Left ventricle myocardium inferior (tissue), 1 donor: ENCODE data around the gene FBP1. TPM values are rescaled to one million over a fixed set of nuclear protein-coding genes. Genes with fewer than 3 reads are reported as not detected.

Experiments
- DNase-seq: peaks from one replicate; pipeline ENCODE4 v3.0.0-alpha.2; 2020
- H3K27ac ChIP-seq: fragments of 200-600 bp; replicated peaks from 2 replicates; pipeline ENCODE4 v1.8.0; 2021
- H3K27me3 ChIP-seq: fragments of 200-600 bp; 2 replicates; pipeline ENCODE4 v1.8.0; 2021; ENCODE audit warnings: low read depth
- H3K36me3 ChIP-seq: fragments of 200-600 bp; 2 replicates; pipeline ENCODE4 v1.8.0; 2021
- H3K4me1 ChIP-seq: fragments of 200-600 bp; 2 replicates; pipeline ENCODE4 v1.8.0; 2021
- H3K4me3 ChIP-seq: fragments of 200-600 bp; 2 replicates; pipeline ENCODE4 v1.8.0; 2021; ENCODE audit warnings: mild to moderate bottlenecking, moderate library complexity
- H3K9me3 ChIP-seq: fragments of 200-600 bp; replicated peaks from 2 replicates; pipeline ENCODE4 v1.8.0; 2021
- intact Hi-C: fragments of 100-400 bp; cut with micrococcal nuclease; formaldehyde crosslinking; loops from one replicate; pipeline ENCODE4 v1.11.0; 2022
- total RNA-seq: library from RNA; stranded (reverse); fragmentation: NEBNext Ultra II Directional; extraction: Animal tissue kit (Norgen Biotek cat#: 25700); gene quantifications from one replicate; pipeline ENCODE4 v1.2.1, GENCODE V29; 2021
- TF ChIP-seq, protein P1 (sequence below): fragments of 200-600 bp; IDR thresholded peaks from 2 replicates; pipeline ENCODE4 v1.8.0; 2021; ENCODE audit warnings: antibody characterized with exemption, mild to moderate bottlenecking, borderline replicate concordance
- donor health status: DM: no; HTN: yes; CAD: no; lungs with severe emphysema.

Gene FBP1
- total RNA-seq, 1 donor from 2014 or later, result 0.74 TPM

DNA sequence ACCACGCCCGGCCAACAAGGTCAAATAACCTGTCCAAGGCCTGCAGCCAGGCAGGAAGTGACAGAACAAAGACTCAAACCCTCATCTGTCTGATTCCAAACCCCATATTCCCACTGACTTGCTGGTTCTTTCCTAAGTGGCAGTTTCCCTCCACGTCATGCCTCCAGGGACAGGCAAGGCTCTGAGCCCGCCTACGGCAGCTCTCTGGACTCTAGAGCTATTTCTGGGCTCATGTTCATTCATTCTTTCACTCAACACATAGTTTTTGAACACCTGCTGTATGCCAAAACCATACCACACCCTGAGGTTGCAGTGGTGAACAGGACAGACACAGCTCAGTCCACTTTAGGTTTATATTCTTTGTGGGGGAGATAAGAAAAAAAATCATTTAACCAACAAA, 5.2 kb upstream of the FBP1 start:
- H3K4me1 ChIP-seq, result peaks cover 14% of the 10 kb centered on the region
- H3K4me3 ChIP-seq, result no peak overlapping the region
- no peaks in the 10 kb centered on the region for H3K36me3 ChIP-seq
- no peaks in the 10 kb centered on the region for H3K9me3 ChIP-seq
- no peak overlapping the region for H3K27ac ChIP-seq
- peak; percentile 29 for DNase-seq
- intact Hi-C loops, result no loop called here
- H3K27me3 ChIP-seq, result peaks cover 2% of the 10 kb centered on the region
- TF ChIP-seq, protein P1, sequence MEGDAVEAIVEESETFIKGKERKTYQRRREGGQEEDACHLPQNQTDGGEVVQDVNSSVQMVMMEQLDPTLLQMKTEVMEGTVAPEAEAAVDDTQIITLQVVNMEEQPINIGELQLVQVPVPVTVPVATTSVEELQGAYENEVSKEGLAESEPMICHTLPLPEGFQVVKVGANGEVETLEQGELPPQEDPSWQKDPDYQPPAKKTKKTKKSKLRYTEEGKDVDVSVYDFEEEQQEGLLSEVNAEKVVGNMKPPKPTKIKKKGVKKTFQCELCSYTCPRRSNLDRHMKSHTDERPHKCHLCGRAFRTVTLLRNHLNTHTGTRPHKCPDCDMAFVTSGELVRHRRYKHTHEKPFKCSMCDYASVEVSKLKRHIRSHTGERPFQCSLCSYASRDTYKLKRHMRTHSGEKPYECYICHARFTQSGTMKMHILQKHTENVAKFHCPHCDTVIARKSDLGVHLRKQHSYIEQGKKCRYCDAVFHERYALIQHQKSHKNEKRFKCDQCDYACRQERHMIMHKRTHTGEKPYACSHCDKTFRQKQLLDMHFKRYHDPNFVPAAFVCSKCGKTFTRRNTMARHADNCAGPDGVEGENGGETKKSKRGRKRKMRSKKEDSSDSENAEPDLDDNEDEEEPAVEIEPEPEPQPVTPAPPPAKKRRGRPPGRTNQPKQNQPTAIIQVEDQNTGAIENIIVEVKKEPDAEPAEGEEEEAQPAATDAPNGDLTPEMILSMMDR, result no peak

DNA sequence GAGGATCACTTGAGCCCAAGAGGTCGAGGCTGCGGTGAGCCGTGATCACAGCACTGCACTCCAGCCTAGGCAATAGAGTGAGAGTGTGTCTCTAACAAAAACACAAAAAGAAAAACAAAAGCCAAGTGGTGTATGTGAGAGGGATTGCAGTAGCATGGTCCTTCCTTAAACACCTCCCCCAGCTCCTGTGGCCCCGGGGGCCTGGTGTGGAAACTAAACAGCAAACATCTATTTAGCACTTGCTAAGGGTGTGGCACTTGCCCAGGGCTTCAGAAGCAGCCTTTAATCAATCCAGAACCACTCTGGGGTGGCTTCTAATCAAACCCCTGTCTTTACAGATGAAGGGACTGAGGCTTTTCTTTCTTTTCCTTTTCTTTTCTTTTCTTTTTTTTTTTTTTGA, 4.4 kb upstream of the FBP1 start:
- Histone ChIP-seq H3K4me1 (peaks cover 22% of the 10 kb centered on the region), H3K27ac (no peak overlapping the region), H3K4me3 (no peak overlapping the region), H3K9me3 (no peaks in the 10 kb centered on the region), H3K27me3 (peaks cover 10% of the 10 kb centered on the region), H3K36me3 (no peaks in the 10 kb centered on the region)
- DNase-seq, result no peak
- TF ChIP-seq, protein P1, result no peak
- intact Hi-C loops, result no loop called here

DNA sequence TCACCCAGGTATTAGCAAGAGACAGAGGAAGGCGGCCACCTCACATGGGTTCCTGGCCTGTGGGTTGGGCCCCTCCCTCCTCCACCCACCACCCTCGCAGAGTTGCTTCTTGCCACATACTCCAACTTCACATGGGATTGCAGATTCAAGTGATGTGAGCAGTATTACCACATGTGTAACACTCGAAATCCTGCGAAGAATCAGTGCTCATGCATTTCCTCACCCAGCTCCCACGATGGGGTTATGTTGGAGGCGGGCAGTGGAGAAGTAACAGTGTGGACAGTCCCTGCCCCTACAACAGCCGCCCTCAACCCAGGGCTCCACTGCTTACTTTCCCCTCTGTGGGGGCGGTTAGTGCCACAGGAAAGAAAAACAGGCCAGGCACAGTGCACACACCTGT, 3.9 kb upstream of the FBP1 start:
- Histone ChIP-seq H3K27me3 (peaks cover 16% of the 10 kb centered on the region), H3K4me3 (no peak overlapping the region), H3K27ac (no peak overlapping the region), H3K4me1 (peaks cover 24% of the 10 kb centered on the region), H3K9me3 (no peaks in the 10 kb centered on the region), H3K36me3 (no peaks in the 10 kb centered on the region)
- intact Hi-C loops, result no loop called here
- no peak for DNase-seq
- TF ChIP-seq, protein P1, result no peak

DNA sequence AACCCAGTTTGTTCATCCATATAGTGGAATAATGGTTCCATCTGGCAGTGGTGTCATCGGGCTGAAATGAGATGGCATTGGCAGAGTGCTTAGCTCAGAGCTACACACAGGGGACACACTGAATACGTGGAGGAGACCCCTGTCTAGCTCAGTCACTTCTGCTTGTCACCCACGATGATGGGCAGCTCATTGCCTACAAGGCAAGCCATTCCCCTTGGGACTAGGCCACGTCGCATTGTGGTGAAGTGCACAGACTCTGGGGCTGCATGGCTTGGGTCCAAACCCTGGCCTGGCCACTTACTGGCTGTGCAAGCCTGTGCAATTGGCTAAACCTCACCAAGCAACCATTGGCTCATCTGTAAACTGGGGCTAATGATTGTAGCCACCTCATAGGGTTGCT, 3.2 kb upstream of the FBP1 start:
- no peak overlapping the region for H3K4me3 ChIP-seq
- intact Hi-C loops, result no loop called here
- TF ChIP-seq, protein P1, result no peak

DNA sequence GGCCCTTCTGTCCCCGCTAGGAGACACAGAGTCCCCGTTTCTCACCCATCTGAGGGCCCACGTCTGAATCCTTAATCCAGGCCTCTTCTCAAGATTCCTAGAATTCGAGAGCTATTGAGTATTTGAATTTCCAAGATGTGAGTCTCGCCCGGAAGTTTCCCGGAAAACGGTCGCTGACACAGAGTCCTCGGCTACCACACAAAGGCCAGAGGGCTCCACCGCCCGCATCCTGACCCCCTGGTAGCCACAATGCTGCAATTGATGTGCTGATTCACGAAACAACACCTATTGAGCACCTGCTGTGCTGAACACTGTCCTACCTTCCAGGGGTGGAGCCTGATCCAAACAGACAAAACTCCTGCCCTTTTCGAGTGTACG, 670 bp upstream of the FBP1 start:
- DNase-seq, result no peak
- H3K27me3 ChIP-seq, result peaks cover 29% of the 10 kb centered on the region
- peaks cover 22% of the 10 kb centered on the region for H3K4me1 ChIP-seq
- TF ChIP-seq, protein P1, result no peak
- no peaks in the 10 kb centered on the region for H3K36me3 ChIP-seq
- H3K4me3 ChIP-seq, result peak overlapping the region; percentile 78
- no peak overlapping the region for H3K27ac ChIP-seq
- intact Hi-C loops, result no loop called here
- H3K9me3 ChIP-seq, result no peaks in the 10 kb centered on the region

More for the DNA sequence above, 3.2 kb upstream of the FBP1 start:
- Histone ChIP-seq H3K4me1 (peaks cover 24% of the 10 kb centered on the region), H3K27ac (no peak overlapping the region), H3K27me3 (peaks cover 23% of the 10 kb centered on the region), H3K36me3 (no peaks in the 10 kb centered on the region), H3K9me3 (no peaks in the 10 kb centered on the region)
- no peak for DNase-seq
